Astrocyte (in vitro differentiated cells and primary cell): Measurements from ENCODE around the gene HS2ST1.

ENCODE experiments used
- EZH2 ChIP-seq: IDR thresholded peaks from 2 replicates; pipeline ENCODE4 v1.6.1; 2012; ENCODE audit warnings: mild to moderate bottlenecking, low read length, inconsistent platforms; ENCODE audit not compliant: insufficient read depth
- TF ChIP-seq, protein P1 (sequence below): IDR thresholded peaks from 2 replicates; pipeline ENCODE4 v1.5.1; 2011; ENCODE audit warnings: low read depth, mild to moderate bottlenecking, inconsistent platforms, low read length, moderate library complexity; ENCODE audit not compliant: insufficient read depth

DNA sequence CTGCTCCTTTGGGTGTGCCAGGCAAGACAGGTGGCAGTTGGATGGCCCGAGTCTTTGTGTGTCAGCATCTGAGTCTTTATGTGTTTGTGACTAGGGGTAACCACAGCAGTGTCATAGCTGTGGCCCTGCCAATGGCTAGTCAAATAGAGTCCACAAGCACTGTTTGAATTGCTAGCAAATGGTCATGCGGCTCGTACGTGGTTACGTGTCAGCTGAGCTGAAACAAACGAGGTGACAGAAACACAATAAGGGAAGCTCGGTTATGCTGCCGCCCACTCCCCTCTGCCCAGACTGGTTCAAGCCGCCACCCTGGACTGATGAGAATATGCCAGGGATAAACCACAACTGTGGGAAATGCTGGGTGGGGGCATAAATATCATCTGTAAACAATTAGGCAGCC is 239.9 kb downstream of the HS2ST1 start:
- TF ChIP-seq, protein P1, sequence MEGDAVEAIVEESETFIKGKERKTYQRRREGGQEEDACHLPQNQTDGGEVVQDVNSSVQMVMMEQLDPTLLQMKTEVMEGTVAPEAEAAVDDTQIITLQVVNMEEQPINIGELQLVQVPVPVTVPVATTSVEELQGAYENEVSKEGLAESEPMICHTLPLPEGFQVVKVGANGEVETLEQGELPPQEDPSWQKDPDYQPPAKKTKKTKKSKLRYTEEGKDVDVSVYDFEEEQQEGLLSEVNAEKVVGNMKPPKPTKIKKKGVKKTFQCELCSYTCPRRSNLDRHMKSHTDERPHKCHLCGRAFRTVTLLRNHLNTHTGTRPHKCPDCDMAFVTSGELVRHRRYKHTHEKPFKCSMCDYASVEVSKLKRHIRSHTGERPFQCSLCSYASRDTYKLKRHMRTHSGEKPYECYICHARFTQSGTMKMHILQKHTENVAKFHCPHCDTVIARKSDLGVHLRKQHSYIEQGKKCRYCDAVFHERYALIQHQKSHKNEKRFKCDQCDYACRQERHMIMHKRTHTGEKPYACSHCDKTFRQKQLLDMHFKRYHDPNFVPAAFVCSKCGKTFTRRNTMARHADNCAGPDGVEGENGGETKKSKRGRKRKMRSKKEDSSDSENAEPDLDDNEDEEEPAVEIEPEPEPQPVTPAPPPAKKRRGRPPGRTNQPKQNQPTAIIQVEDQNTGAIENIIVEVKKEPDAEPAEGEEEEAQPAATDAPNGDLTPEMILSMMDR = no peak
- no peak for TF ChIP-seq EZH2
